Stimulated activated CD8-positive, alpha-beta memory T cell treated with anti-CD3 and anti-CD28 coated beads, Interleukin-4, amount 100 ng/mL, for 1 hour (primary cell): Measurements from ENCODE around the gene NOP58.
A peak's percentile ranks its signal among the peaks of the same experiment; 100 is the strongest.
"Not testable (repeated sequence)": the region's sequence is repeated elsewhere in the genome, so short reads cannot be mapped to it uniquely, and the experiment has no call there.

Experiments
- DNase-seq, 2 donors: peaks; one replicate each; pipeline ENCODE4 v3.0.0-alpha.2; 2020; ENCODE audit warnings: low read depth in 2 of 2, low spot score in 1 of 2

The NOP58 gene

GRCh38 chr2:202265467-202266277, at the start of gene NOP58:
Gene NOP58 (plus strand): TSS chr2:202265763. CDS start chr2:202265942, 179 bp downstream.
- DNase-seq, result peak; percentile 59 to 77

- no peak for DNase-seq
Observed at GRCh38 chr2:202221873-202222272, 43.7 kb upstream of the NOP58 start.

GRCh38 chr2:202237787-202238233, 27.8 kb upstream of the NOP58 start:
- peak in 1 of 2 donors; percentile 2 for DNase-seq

DNA sequence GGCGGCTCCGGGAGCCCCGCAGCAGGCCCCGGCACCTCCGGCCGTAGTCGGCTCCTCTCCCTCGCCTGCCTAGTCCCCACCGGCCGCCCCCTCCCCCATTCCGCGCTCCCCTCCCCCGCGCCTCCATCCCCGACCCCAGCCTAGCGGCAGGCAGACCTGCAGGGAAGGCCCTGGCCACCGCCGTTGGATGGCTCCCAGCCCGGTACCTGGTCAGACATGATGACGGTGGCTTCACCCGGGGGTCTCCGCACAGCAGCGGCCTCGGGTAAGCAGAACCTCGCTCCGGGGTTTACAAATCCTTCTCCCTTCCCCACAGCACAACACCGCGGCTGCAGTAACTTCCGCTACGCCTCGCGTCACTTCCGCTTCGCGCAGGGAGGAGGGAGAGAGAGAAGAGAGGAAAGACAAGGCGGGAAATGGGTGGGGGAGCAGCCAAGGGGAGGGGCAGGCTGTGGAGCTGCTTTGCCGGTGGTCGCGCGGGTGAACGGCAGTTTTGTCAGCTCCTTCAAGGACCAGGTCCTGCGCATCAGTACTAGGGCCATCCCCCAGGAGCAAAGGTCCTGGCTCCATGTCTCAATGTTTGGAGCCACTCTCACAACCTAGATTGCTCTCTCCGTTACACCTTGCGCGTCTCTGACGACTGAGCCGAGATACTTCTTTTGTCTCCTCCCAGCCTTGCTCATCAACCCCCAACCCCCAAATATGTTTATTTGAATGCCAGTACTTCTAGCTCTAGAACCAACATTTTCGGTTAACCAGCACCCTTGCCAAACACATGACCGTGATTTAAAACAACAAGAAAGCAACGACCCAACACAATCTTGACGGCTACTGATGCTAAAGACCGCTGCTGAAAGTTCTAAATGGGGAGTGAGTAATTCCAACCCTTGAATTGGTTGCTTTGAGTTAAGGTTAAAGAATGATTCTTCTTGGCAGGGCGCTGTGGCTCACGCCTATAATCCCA, 27.0 kb upstream of the NOP58 start, which contains the start of gene SUMO1:
Gene SUMO1 (minus strand): TSS at position 364 of the 964 bp plus-strand sequence. CDS start 146 bp downstream, at position 218.
- peak; percentile 77 to 78 for DNase-seq

GRCh38 chr2:202247710-202248109, 17.9 kb upstream of the NOP58 start:
- not testable (repeated sequence) for DNase-seq

DNA sequence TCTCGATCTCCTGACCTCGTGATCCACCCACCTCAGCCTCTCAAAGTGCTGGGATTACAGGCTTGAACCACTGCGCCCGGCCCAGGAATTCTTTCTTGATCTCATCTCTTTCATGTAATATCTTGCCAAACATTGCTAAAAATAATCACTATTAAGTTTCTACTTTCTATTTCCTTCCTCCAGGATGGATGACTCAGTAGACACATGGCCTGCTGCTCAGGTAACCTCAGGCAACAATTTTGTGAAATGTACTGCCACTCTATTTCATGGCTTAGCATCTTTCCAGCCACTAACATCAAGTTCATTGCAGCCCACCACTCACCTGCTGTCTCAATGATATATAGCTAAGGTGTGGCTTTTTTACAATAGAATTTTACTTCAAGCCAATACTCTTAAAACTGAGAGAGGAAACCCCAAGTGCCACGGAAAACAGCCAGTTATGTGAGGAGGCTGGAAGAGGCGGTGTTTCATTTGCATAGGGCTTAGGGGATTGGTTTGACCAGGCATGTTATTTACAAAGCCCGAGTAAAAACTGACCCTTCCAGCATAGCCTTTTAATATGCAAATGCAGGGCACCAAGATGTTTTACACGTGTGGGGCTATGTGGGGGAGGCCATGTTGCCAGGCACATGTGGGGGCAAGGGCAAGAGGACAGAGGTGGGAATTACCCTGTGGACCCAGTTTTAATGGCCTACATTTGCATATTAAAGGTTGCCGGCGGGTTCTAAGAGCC, 15.9 kb upstream of the NOP58 start:
- no peak for DNase-seq

GRCh38 chr2:202251494-202251893, 14.1 kb upstream of the NOP58 start:
- DNase-seq, result no peak

DNA sequence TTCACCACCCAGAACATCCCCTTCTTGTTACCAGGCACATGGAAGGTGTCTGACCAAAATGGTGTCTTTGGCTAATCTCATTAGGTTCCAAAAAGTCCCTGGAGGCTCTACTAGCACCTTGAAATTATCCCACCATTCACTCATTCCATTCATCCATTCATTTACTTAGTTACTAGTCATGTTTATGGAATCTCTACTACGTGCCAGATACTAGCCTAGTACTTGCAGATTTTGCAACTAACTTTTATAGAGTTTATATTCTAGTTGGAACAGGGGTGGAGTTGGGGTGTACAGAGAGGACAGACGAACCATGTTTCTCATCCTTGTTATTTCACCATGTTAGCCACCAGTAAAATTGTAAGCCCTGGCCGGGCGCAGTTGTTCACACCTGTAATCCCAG, 4.0 kb upstream of the NOP58 start:
- DNase-seq, result no peak

DNA sequence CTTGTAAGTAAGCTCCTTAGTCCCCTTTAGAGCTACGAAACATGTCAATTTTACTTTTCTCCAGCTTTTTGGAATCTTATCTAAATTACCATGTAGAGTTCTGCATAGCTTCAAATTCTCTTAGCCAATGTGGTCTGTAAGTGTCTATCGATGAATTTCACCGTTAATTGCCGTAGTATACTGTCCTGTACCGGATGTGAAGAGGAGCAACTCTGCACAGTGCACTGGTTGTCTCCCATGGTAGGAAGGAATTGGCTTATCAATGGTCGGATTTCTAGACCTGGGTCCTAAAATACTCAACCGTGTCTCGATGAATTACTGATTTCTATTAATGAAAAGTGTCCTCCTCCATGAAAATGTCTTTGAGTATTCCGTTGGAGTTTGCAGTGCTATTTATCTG, 1.9 kb downstream of the NOP58 start:
- DNase-seq, result no peak

DNA sequence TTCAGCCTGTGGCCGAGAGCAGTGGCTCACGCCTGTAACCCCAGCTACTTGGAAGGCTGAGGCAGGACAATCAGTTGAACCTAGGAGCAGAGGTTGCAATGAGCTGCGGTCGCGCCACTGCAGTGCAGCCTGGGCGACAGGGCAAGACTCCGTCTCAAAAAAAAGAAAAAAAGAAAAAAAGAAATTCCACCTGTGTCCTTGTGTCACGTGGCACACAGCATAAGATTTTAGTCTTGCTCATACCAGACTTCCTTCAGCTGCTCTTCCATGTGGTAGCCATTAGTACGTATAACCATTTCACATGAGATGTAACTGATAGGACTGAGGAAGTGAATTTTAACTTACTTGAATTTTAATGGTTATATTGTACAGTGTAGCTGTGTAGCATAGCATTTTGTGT, 4.0 kb downstream of the NOP58 start:
- DNase-seq, result no peak

- no peak for DNase-seq
Observed at GRCh38 chr2:202270487-202270886, 4.9 kb downstream of the NOP58 start.

- not testable (repeated sequence) for DNase-seq
Observed at GRCh38 chr2:202276078-202276720, 10.6 kb downstream of the NOP58 start.

- DNase-seq, result no peak
Observed at GRCh38 chr2:202278036-202278760, 12.6 kb downstream of the NOP58 start.

DNA sequence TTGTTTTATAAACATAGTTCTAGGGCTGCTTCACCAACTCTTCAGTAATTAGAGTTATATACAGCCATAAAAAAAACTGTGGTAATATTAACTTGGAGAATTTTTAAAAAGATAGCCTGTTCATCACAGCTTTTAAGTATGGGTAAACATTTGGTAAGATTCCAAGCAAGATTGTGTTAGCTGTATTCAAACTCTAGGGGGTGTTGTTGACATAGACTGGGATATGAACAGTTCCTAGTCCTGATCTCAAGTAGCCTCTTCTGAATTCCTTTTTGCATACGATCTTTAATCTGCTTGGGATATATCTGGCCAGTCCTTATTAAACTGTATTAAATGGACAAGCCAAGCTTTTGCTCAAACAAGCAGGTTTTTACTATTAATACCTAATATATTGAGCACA, 13.4 kb downstream of the NOP58 start:
- DNase-seq, result no peak

DNA sequence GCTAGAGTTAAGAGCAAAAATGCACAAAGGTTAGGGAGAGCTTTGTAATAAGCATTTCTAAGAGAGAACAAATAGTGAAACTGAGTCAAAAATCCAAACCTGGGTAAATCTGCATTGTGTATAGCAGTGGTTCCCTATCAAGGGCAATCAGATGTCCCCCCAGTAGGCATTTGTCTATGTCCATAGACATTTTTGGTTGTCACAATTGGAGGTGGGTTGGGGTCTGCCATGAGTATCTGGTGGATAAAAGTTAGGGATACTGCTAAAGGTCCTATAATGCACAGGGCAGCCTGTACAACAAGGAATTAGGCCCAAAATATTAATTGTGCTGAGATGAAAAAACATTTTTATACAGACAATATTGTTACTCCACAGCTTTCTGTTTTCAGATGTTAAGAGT, 21.0 kb downstream of the NOP58 start:
- DNase-seq, result no peak

DNA sequence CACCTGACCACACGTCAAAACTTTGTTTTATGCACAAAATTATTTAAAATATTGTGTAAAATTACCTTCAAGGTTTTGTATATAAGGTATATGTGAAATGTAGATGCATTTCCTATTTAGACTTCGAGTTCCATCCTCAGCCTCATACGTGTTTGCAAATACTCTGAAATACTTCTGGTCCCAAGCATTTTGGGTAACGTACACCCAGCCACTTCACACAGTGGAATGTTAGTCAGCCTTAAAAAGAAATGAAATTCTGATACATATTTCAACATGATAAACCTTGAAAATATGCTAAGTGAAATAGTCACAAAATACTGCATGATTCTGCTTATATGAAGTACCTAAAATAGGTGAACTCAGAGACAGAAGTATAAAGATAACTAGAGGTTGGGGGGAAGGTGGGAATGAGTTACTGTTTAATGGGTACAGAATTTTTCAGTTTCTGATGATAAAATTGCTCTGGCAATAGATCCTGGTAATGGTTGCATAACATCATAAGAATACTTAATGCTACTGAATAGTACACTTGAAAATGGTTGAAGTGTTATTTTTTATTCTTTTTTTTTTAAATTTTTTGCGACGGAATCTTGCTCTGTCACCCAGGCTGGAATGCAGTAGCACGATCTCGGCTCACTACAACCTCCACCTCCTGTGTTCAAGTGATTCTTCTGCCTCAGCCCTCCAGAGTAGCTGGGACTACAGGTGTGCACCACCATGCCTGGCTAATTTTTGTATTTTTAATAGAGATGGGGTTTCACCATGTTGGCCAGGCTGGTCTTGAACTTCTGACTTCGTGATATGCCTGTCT, 24.0 kb downstream of the NOP58 start:
- DNase-seq, result no peak

GRCh38 chr2:202290316-202290715, 24.8 kb downstream of the NOP58 start:
- no peak for DNase-seq

GRCh38 chr2:202290970-202291369, 25.4 kb downstream of the NOP58 start:
- no peak for DNase-seq

- no peak for DNase-seq
Observed at GRCh38 chr2:202299712-202300111, 34.1 kb downstream of the NOP58 start.
